Naive thymus-derived CD8-positive, alpha-beta T cell (primary cell): ENCODE data around the gene DDX17. TPM values are rescaled to one million over a fixed set of nuclear protein-coding genes. Genes with fewer than 3 reads are reported as not detected.
A peak's percentile ranks its signal among the peaks of the same experiment; 100 is the strongest.
"Not testable (repeated sequence)": the region's sequence is repeated elsewhere in the genome, so short reads cannot be mapped to it uniquely, and the experiment has no call there.

Source experiments
- ATAC-seq, 2 donors: fragments of 150-1000 bp; cut with Tn5 transposase in 1 of 2; sonication (Bioruptor Pico), chemical (Tn5 transposase) in 1 of 2; 1 replicate in 1 of 2; 2 replicates in 1 of 2; pipeline ENCODE4 v1.10.0; 2021; ENCODE audit warnings: mild to moderate bottlenecking in 2 of 2, moderate library complexity in 2 of 2
- POLR2A ChIA-PET: fragments of 350-600 bp; sonication (Branson Sonifier 250); formaldehyde crosslinking; loops from one replicate; lab custom pipeline; 2021; ENCODE audit warnings: antibody characterized with exemption; lab: Charles Lee
- DNase-seq, 10 donors: peaks; one replicate each; pipeline versions ENCODE4 v3.0.0 to v3.0.0-alpha.2; 2020 to 2022
- H3K27ac Mint-ChIP-seq, 10 donors: one replicate each; pipeline ENCODE4 v1.8.0; 2020 to 2022; ENCODE audit warnings: mild to moderate bottlenecking in 10 of 10, mixed read lengths in 10 of 10, moderate library complexity in 4 of 10, inconsistent platforms in 1 of 10
- H3K27me3 Mint-ChIP-seq, 5 donors: one replicate each; pipeline ENCODE4 v1.8.0; 2021 to 2022; ENCODE audit warnings: mixed read lengths in 5 of 5
- H3K36me3 Mint-ChIP-seq, 3 donors: one replicate each; pipeline ENCODE4 v1.8.0; 2020 to 2022; ENCODE audit warnings: mixed read lengths in 3 of 3, mild to moderate bottlenecking in 2 of 3, inconsistent platforms in 1 of 3
- H3K4me1 Mint-ChIP-seq, 4 donors: one replicate each; pipeline ENCODE4 v1.8.0; 2021 to 2022; ENCODE audit warnings: mixed read lengths in 4 of 4
- H3K4me3 Mint-ChIP-seq, 10 donors: one replicate each; pipeline ENCODE4 v1.8.0; 2020 to 2022; ENCODE audit warnings: mild to moderate bottlenecking in 10 of 10, mixed read lengths in 10 of 10, moderate library complexity in 6 of 10, inconsistent platforms in 1 of 10
- H3K9me3 Mint-ChIP-seq, 9 donors: one replicate each; pipeline ENCODE4 v1.8.0; 2020 to 2022; ENCODE audit warnings: mixed read lengths in 9 of 9, mild to moderate bottlenecking in 3 of 9, inconsistent platforms in 1 of 9, moderate library complexity in 1 of 9
- polyA plus RNA-seq, 3 donors: library from polyadenylated mRNA; unstranded; fragments of 300-500 nt; fragmentation: Illumina TruSeq; gene quantifications; one replicate each; pipeline ENCODE4 v1.2.3, GENCODE V29; 2021
- total RNA-seq, 8 experiments: library from RNA in 2 of 8; stranded (reverse) in 2 of 8; gene quantifications; one replicate each; pipeline ENCODE4 v1.2.3 and lab custom pipeline; 2021 to 2026

Gene DDX17
- total and polyA plus RNA-seq, 5 experiments from 2014 or later: 27.3 to 1,044 (median 38.7) TPM

DNA sequence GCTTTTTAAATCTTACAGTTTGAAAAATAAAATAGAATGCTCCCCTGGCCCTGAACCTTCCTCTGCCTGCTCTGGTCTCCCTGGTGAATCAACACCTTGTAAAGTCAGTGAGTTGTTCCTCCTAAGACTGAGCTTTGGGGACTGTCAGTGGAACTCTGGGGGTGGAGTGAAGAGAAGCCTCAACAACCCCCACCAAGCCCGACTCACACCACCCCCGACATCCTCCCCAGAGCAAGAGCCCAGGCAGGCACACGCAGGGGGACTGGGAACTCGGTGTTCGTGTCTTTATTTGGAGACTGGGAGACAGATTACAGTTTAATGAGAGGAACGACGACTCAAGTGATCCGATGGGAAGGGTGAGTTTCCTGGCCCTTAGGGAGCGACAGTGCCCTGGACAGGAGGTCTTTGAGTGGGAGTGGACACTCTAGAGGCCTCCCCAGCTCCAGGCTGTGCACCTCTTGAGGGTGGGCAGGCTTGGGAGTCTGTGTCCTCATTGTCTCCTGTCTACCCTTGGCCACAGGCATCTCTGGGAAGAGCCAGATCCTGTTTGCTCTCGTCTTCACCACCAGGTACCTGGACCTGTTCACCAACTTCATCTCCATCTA lies 32.0 kb downstream of the DDX17 start:
- H3K9me3 Mint-ChIP-seq: no peaks in the 10 kb centered on the region
- POLR2A ChIA-PET: no interaction called here
- DNase-seq (no peak), ATAC-seq (no peak)
- peaks cover 0 to 15% (median 5%) of the 10 kb centered on the region in 4 donors for H3K4me1 Mint-ChIP-seq
- H3K4me3 Mint-ChIP-seq: no peak overlapping the region
- peak overlapping the region in 2 of 10 donors; percentile 29 to 55 for H3K27ac Mint-ChIP-seq
- H3K27me3 Mint-ChIP-seq: peaks cover 0 to 4% (median 0%) of the 10 kb centered on the region in 5 donors
- H3K36me3 Mint-ChIP-seq: peaks cover 0 to 2% (median 0%) of the 10 kb centered on the region in 3 donors

DNA sequence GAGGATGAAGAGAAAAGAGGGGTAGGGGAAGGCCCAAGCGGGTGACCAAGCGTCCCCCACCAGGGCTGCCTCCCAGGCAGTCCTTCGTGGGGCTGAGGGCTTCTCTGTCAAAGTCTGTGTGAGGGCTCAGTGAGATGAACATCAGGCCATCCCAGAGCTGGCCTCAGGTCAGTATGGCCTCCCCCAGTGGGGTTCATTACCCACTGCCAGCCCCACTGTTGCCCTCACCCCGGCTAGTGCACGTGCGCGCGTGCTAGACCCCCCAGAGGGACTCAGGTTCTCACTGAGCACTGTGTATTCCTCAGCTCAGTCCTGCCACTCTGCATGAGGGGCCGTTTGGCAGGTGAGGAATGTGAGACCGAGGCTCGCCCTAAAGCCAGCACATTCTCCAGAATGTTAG lies 34.9 kb downstream of the DDX17 start:
- H3K27ac Mint-ChIP-seq: no peak overlapping the region
- DNase-seq: peak in 1 of 10 donors; percentile 56
- H3K27me3 Mint-ChIP-seq: peaks cover 2 to 15% (median 13%) of the 10 kb centered on the region in 5 donors
- peaks cover 5 to 22% (median 15%) of the 10 kb centered on the region in 4 donors for H3K4me1 Mint-ChIP-seq
- POLR2A ChIA-PET: no interaction called here
- H3K4me3 Mint-ChIP-seq: no peak overlapping the region
- H3K9me3 Mint-ChIP-seq: no peaks in the 10 kb centered on the region
- no peak for ATAC-seq
- H3K36me3 Mint-ChIP-seq: peaks cover 0 to 2% (median 0%) of the 10 kb centered on the region in 3 donors

DNA sequence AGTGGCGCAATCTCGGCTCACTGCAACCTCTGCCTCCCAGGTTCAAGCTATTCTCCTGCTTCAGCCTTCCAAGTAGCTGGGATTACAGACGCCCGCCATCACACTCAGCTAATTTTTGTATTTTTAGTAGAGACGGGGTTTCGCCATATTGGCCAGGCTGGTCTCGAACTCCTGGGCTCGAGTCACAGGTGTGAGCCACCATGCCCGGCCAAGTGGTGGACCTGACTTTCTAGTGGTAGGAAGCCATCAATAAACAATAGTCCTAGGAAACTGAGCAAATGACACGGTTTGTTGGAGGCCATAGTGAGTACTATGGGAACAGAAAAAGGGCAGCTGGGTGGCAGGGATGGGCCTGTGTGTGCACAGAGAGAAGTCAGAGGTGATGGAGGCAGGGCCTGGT lies 35.9 kb downstream of the DDX17 start:
- H3K27me3 Mint-ChIP-seq: peaks cover 2 to 26% (median 13%) of the 10 kb centered on the region in 5 donors
- ATAC-seq, DNase-seq, H3K9me3 Mint-ChIP-seq, H3K36me3 Mint-ChIP-seq: not testable (repeated sequence)
- POLR2A ChIA-PET: interaction anchor here (0.6 kb wide), 1 partner anchor 52 kb away, joined by 8 read pairs; no protein-coding TSS in a partner anchor
- peaks cover 5 to 17% (median 13%) of the 10 kb centered on the region in 4 donors for H3K4me1 Mint-ChIP-seq
- H3K27ac Mint-ChIP-seq: peak overlapping the region in 1 of 10 donors; percentile 59
- H3K4me3 Mint-ChIP-seq: peak overlapping the region in 2 of 10 donors; percentile 19 to 36

DNA sequence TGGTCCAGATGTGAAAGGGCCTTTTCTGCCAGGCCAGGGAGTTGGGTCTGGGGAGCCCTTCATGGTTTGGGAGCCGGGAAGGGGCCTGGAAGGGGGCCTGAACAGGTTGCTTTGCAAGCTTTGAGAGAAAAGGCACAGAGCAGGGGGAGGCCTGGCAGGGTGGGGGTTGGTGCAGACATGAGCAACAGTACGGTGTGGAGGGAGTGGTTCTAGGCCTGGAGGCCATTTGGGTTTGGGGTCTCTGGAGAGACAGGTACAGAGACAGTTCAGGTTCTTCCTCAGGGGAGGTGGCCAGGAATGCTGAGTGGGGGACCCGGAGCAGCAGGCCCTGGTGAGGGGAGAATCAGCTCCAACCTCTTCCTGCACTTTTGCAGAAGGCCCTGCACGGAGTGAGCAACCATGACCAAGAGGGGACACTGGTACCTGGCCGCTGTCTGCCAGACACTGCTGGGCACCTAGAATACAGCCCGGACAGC lies 36.8 kb downstream of the DDX17 start:
- H3K9me3 Mint-ChIP-seq: no peaks in the 10 kb centered on the region
- H3K4me1 Mint-ChIP-seq: peaks cover 5 to 15% (median 12%) of the 10 kb centered on the region in 4 donors
- DNase-seq (no peak), ATAC-seq (no peak)
- H3K27ac Mint-ChIP-seq: no peak overlapping the region
- peaks cover 0 to 2% (median 0%) of the 10 kb centered on the region in 3 donors for H3K36me3 Mint-ChIP-seq
- POLR2A ChIA-PET: interaction anchor here (1.4 kb wide), 1 partner anchor 15 kb away, joined by 3 read pairs; no protein-coding TSS in a partner anchor
- H3K4me3 Mint-ChIP-seq: peak overlapping the region in 1 of 10 donors; percentile 63
- H3K27me3 Mint-ChIP-seq: peaks cover 2 to 30% (median 14%) of the 10 kb centered on the region in 5 donors

DNA sequence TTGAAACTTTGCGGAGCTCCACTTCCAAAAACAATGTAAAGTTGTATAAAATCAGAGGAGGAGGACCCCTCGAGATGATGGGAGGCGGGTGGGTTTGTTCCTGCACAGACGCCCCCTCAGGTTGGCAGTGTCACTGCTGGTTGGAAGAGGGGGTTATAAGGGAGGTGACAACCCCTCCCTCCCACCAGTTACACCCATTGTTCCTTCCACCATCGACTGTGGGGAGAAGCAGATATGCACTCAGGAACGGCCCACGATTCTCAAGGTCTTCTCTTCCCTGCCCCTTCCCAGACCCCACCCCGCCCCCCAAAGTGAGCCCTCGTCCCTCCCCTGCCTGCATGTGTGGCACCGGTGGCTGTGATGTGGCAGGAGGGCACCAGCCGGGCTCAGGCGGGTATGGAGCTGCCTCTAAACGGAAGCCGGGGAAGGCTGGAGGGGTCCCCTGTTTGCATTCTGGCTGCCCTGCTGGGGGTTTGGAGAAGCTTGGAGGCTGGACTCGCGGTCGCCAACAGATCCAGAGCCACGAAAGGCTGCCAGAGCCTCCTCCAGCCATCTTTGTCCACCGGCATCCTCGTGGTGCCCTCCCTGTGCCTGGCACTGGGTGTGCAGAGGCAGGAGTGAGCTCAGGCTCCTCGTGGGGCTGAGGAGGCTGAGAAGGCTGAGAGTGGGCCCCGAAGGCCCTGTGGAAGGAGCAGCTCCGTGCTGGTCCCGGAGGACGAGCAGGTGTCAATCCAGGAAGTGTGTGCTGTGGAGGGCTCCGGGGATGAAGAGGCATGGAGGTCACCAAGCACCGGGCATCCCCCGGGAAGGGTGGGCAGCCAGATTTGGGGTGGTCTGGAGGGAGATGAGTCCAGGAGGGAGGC lies 37.4 kb downstream of the DDX17 start:
- H3K27me3 Mint-ChIP-seq: peaks cover 7 to 36% (median 20%) of the 10 kb centered on the region in 5 donors
- H3K36me3 Mint-ChIP-seq: peaks cover 0 to 2% (median 0%) of the 10 kb centered on the region in 3 donors
- H3K4me1 Mint-ChIP-seq: peaks cover 5 to 12% (median 10%) of the 10 kb centered on the region in 4 donors
- DNase-seq: peak in 1 of 10 donors; percentile 52
- H3K27ac Mint-ChIP-seq: peak overlapping the region in 1 of 10 donors; percentile 9
- H3K9me3 Mint-ChIP-seq: no peaks in the 10 kb centered on the region
- peak; percentile 48 to 58 for ATAC-seq
- peak overlapping the region; percentile 58 to 83 (median 70) for H3K4me3 Mint-ChIP-seq
- POLR2A ChIA-PET: interaction anchor here (0.6 to 1.4 kb wide), 2 partner anchors 16 to 289 kb away, joined by 3 to 6 read pairs; no protein-coding TSS in a partner anchor

DNA sequence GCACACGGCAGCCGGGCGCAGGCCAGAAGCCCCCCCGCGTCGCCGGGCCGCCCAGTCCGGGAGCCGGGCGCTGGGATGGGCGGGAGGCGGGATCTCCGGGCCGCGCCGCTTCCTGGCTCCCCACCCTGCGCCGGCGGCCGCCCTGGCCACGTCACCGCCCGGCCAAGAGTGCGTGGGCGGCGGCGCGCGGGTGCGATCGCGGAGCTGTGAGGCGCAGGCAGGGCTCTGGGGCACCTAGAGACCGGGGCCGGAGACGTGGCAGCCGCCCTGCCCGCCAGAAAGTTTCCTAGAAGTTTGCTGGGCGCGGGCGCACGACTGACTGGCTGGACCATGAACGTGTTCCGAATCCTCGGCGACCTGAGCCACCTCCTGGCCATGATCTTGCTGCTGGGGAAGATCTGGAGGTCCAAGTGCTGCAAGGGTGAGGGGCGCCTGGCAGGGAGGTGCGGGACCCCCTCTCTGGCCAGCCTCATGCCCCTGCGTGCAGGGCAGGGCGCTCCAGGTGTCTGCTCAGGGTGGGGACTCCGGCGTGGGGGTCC lies 38.1 kb downstream of the DDX17 start, which contains the start of gene KDELR3:
Gene KDELR3, plus strand, starts transcription at position 193 of the 539 bp plus-strand sequence. Its CDS starts 138 bp downstream, at position 331.
- H3K27me3 Mint-ChIP-seq: peaks cover 10 to 41% (median 26%) of the 10 kb centered on the region in 5 donors
- H3K4me3 Mint-ChIP-seq: peak within 1 kb of the TSS; percentile 68 to 83 (median 74)
- peaks cover 0 to 2% (median 0%) of the 10 kb centered on the region in 3 donors for H3K36me3 Mint-ChIP-seq
- ATAC-seq (peak; percentile 82 to 90), DNase-seq (peak in 8 of 10 donors; percentile 14 to 62 (median 38))
- H3K4me1 Mint-ChIP-seq: peaks cover 5 to 17% (median 13%) of the 10 kb centered on the region in 4 donors
- H3K9me3 Mint-ChIP-seq: no peaks in the 10 kb centered on the region
- peak within 1 kb of the TSS in 3 of 10 donors; percentile 9 to 62 (median 32) for H3K27ac Mint-ChIP-seq
- POLR2A ChIA-PET: interaction anchor here (0.6 to 1.4 kb wide), 2 partner anchors 16 to 290 kb away, joined by 3 to 6 read pairs; no protein-coding TSS in a partner anchor

DNA sequence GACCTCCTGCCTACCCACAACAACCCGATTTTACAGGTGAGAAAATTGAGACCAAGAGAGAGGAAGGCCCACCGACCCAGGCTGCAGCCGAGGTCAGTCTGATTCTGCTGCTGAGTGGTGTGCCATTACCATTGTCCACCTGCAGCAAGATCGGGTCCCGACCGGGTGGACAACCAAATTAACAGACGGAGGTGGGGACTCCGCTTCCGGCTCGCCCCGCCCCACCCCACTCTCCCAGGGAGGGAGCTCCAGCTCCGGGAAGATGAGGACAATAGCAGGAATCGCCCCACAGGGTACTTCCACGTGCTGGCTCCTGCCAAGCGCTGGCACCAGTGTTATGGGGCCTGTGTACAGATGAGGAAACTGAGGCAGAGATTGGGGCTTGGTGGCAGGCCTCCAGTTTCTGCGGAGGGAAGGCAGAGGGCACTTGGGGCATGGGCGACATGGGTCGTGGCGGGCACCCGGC lies 38.6 kb downstream of the DDX17 start:
- H3K4me3 Mint-ChIP-seq: peak overlapping the region; percentile 52 to 83 (median 74)
- H3K9me3 Mint-ChIP-seq: no peaks in the 10 kb centered on the region
- H3K27me3 Mint-ChIP-seq: peaks cover 10 to 45% (median 27%) of the 10 kb centered on the region in 5 donors
- POLR2A ChIA-PET: no interaction called here
- peak in 1 of 2 donors; percentile 9 for ATAC-seq
- no peak for DNase-seq
- H3K36me3 Mint-ChIP-seq: peaks cover 0 to 2% (median 0%) of the 10 kb centered on the region in 3 donors
- peaks cover 5 to 17% (median 13%) of the 10 kb centered on the region in 4 donors for H3K4me1 Mint-ChIP-seq
- H3K27ac Mint-ChIP-seq: peak overlapping the region in 1 of 10 donors; percentile 62

DNA sequence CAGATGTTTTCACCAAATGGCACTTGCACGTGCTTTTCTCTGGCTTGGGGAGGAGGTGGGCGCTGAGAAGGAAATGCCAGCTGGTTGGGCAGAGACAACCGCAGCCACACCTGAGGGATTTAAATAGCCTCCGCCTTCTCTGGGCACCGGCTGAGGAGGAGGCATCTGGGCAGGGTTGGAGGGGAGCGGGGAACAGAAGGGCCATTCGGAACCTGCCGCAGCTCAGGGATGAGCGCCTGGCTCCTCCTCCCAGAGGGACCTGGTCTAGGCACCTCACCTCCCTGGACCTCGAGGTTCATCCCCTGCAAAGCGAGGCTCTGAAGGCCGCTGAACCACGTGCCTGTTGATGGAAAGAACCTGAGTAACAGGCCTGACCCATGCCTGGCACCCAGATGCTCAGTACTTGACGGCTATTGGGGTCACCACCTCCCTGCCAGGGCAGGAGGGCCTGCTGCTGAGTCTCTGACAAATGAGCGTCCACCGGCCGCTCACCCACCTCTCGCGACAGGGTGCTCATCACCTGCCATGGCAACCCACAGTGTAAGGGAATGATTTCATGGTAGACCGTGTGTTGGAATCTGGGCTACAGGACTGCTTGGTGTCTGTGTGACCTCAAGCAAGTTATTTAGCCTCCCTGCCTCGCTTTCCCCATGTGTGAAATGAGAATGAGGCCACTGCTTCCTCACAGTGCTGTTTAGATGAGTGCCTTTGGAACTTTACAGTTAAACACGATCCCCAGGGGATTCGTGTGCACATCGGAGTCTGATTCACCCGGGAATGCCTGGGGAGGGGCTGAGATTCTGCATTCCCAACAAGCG lies 40.2 kb downstream of the DDX17 start:
- Mint-ChIP-seq H3K4me3 (peak overlapping the region in 3 of 10 donors; percentile 14 to 80 (median 63)), H3K27me3 (peaks cover 14 to 58% (median 34%) of the 10 kb centered on the region in 5 donors), H3K9me3 (no peaks in the 10 kb centered on the region), H3K4me1 (peaks cover 5 to 22% (median 15%) of the 10 kb centered on the region in 4 donors), H3K36me3 (peaks cover 0 to 2% (median 0%) of the 10 kb centered on the region in 3 donors), H3K27ac (no peak overlapping the region)
- ATAC-seq: no peak
- DNase-seq: peak in 1 of 10 donors; percentile 50
- POLR2A ChIA-PET: no interaction called here

DNA sequence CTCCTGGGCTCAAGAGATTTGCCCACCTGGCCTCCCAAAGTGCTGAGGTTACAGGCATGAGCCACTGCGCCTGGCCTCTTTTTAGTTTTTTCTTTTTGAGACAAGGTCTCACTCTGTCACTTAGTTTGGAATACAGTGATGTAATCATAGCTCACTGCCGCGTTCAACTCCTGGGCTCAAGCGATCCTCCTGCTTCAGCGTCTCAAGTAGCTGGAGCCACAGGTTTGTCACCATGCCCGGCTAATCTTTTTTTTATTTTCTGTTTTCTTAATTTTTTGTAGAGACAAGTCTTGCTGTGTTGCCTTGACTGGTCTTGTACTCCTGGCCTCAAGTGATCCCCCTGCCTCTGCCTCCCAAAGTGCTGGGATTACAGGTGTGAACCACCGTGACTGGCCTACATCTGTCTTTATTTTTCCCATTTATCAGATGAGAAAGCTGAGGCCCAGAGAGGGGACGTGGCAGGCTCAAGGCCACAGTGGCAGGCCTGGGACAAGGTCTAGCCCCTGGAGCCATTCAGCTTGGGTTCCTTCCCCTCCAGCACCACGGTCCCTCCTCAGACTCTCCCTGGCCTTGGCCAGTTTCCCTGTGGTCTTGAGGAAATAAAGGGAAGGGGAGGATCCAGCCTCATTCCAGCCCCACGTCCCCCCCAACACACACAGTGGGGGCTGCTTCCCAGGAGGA lies 41.0 kb downstream of the DDX17 start:
- POLR2A ChIA-PET: no interaction called here
- H3K4me3 Mint-ChIP-seq: no peak overlapping the region
- H3K27me3 Mint-ChIP-seq: peaks cover 18 to 65% (median 40%) of the 10 kb centered on the region in 5 donors
- H3K36me3 Mint-ChIP-seq: peaks cover 0 to 2% (median 0%) of the 10 kb centered on the region in 3 donors
- peaks cover 5 to 22% (median 15%) of the 10 kb centered on the region in 4 donors for H3K4me1 Mint-ChIP-seq
- ATAC-seq (no peak), DNase-seq (no peak)
- H3K9me3 Mint-ChIP-seq: no peaks in the 10 kb centered on the region
- H3K27ac Mint-ChIP-seq: no peak overlapping the region

DNA sequence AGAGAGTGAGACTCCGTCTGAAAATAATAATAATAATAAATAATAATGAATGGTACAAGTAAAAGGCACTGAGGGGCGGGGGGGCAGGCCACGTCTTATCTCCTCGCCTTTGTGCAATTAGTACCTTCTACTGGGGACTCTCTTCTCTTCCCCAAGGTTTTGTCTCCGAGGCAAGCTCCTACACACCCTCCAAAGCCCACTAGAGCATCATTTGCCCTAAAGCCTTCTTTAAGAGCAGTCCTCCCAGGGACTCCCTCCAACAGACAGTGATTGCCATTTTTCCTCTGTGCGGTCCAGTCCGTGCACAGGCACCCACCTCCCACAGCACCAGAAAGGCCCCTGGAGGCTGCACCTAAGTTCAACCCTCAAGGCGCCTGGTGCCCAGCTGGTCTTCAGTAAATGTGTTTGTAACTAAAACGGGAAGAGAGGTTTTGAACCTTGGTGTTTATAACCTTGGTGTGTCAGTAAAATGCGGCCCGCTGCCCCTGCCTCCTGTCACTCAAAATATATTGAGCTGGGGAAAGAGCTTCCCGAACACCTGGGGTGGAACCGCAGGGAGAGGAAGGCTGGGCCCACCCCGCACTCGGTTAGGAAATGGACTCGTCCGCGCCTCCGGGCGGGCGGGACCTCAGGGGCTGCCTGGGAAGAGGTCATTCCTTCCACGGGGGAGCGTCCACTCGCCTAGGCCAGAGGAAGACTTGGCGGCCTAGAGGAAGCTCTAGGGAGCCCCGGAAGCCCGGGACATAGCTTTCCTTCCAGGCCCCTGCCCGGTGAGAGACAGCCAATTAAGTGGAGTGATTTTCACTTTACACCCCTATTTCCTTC lies 42.9 kb downstream of the DDX17 start:
- no peak for ATAC-seq
- peaks cover 23 to 81% (median 49%) of the 10 kb centered on the region in 5 donors for H3K27me3 Mint-ChIP-seq
- H3K9me3 Mint-ChIP-seq: no peaks in the 10 kb centered on the region
- POLR2A ChIA-PET: no interaction called here
- DNase-seq: peak in 1 of 10 donors; percentile 64
- H3K4me3 Mint-ChIP-seq: peak overlapping the region in 1 of 10 donors; percentile 10
- no peaks in the 10 kb centered on the region for H3K36me3 Mint-ChIP-seq
- H3K4me1 Mint-ChIP-seq: peaks cover 5 to 20% (median 15%) of the 10 kb centered on the region in 4 donors
- H3K27ac Mint-ChIP-seq: no peak overlapping the region
